ENCODE results near the gene GHRH.

Gene GHRH, protein sequence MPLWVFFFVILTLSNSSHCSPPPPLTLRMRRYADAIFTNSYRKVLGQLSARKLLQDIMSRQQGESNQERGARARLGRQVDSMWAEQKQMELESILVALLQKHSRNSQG

DNA sequence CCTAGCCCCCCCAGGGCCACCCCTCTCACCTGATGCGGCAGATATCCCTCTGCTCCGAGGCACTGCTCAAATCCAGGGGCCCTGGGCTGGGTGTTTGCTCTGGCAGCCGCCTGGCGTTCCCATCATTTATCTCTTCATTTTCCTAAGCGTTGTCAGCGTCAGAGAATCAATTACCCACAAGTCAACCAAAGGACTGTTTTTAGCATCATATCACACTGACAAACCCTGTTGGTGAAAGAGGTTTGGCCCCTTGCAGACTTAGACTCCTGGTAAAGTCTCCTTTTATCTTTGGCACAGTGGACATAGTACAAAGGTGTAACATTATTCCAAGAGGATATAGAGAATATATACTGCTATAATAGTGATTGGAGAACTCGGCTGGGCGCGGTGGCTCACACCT lies at the start of gene GHRH:
Gene GHRH (minus strand): TSS at position 101 of the 400 bp plus-strand sequence. CDS start 4,925 bp downstream, outside the sequence.
- no peak for DNase-seq (ENCODE audit: low read depth in 2 of 2)

DNA sequence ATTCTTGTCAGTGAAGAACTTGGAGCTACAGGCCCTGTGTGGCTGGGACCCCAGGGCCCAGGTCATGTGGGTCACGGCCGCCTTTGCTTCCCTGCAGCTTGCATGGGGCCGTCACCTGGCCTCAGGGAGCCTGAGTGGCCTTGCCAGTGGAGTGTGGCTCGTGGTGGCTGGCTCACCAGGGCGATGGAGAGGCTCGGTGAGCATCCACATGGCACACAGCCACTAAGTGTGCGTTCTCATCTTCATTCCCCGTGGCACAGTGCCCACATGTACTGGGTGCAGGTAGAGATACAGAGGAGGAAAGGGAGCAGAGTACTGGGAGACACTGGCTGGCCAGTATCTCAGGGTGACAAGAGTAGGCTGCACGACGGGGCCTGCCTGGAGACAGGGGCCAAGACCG lies 49.3 kb upstream of the GHRH start:
- DNase-seq (ENCODE audit: low read depth in 2 of 2), result no peak

DNA sequence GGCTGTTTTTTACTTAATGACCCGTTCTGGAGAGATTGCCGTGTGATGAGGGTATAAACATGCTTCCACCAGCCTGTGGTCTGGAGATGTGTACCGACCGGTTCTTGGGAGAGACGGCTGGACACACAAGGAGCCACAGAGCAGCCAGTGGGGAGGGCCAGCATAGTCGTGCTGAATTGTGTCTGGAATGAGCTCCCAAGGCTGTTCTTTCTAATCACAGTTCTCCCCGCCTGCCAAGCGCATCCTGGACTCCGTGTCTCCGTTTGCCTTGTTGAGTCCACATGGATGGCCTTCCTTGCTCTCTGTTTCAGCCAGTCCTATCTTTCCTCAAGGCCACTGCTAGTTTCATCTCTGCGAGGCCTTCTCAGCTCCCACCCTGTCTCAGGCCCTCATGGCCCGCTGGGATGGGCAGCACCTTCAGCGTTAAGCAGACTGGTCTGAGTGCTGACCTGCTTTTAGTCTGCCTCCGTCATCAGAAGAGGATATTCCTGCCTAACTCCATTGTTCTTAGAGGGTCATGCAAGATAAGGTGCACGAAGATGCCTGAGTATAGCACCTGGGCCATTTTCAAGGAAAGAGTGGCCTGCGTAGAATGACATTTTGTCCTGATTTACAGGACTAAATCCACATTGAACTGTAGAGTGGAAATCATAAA lies 48.4 kb upstream of the GHRH start:
- DNase-seq (ENCODE audit: low read depth in 2 of 2), result no peak

DNA sequence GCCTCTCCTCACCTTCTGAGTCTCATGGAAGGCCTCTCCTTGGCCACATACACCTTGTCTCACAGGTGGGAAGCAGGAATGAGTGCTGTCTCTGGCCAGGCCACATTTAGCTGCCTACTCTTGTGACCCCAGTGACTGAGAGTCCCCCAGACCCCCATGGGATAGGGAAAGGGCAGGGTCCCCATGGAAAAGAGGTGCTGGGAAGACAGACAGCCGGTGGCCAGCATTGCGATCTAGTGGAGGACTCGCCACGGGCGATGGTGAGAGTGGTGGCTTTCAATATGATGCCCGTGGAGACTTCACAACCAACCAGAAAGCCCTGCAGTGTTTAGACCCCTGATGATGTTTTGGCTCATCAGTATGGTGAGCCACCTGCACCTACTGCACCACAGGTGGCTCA lies 47.7 kb upstream of the GHRH start:
- no peak for DNase-seq (ENCODE audit: low read depth in 2 of 2)

DNA sequence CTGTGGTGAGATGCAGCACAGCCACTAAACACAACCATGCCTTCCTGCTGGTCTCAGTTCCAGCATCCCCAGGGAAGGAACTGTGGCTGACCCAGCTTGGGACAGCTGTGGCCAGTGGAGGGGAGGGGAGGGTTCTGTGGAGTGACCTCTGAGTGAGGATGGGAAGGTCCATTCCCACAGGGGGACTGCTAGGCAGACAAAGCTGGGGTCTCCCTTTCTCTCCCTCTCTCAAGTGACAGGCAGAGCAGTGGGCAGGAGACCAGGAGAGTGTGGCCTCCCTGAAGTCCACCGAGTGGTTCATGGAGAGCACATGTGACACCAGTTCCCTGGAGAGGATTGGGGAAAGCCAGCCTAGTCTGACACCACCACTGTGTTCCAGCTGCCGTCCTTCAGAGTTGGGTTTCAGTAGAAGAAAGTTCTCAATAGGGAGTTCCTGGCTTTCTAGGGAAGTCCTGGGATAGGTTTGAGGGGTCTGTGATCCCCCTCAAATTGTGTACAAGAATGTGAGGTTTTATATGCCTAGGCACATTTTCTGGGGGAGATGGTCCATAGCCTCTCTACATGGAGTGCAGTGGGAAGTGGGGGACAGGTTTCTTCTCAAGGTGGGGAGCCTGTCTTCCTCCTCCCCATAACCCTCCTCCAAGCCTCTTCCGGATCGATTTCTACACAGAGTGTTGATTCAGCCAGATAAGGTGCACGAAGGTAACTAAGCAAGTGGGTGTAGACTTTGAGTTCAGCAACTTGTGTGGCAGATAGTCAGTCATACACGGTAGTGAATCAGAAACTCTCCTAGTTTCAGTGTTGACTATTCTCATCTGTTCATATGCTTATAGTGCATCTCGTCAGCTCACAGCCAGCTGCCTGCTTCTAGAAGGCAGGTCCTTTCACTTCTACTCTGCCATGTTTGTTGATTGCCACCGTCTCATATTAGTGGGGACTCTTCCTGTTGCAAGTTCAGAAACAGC lies 46.8 kb upstream of the GHRH start:
- no peak for DNase-seq (ENCODE audit: low read depth in 2 of 2)

DNA sequence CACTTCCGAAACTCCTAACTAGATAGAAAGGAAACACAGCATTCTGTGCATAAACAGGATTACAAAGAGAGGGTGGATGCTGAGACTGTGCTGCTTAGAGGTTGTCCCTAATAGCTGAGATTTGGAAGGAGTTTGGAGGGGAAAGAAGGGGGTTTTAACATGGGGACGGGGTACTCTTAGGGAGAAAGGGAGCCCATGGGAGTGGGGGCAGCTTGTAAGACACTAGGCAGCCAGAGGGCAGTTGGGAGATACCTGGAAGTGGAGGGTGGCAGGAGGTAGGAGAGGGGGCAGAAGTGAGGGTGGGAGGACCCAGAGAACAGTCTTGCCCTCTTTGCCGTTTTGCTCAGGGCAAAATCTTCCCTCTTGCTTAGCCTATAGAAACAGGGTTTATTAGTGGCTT lies 44.2 kb upstream of the GHRH start:
- DNase-seq (ENCODE audit: low read depth in 2 of 2), result no peak

DNA sequence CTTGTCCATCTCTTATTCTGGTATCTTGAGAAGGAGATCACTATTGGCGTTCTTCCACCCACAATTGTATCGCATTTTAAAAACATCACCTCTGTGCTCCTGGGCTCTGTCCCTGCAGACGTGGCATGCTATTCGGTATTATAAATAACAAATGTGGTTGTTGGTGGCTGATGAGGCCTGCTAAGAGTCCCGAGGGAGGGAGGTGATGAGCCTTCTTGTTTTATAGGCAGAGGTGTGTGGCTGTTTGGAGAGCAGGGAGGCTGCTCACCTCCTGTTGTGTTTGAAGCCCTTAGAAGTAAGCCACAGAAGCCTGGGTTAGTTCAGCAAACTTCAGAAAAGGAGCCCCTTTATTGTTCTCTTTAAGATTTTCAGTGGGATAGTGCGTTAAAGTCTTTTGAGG lies 43.5 kb upstream of the GHRH start:
- no peak for DNase-seq (ENCODE audit: low read depth in 2 of 2)

DNA sequence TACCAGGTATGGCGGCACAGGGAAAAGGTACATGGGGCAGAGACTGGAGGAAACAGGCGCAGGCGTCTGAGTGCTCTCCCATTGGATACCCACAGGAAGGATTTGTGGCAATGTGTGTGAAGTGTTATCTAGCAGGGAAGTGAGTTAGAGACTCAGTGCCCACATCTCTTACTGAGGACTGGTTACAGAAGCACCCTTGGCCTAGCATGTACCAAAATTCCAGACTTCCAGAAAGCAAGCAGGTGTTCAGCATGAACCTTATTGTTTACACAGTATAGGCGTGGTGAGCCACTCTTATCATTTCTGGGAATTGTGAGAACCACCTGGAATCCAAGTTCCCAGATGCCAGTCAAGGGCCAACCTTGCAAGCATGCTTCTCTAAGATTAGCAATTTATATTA lies 42.0 kb upstream of the GHRH start:
- DNase-seq (ENCODE audit: low read depth in 2 of 2), result no peak

DNA sequence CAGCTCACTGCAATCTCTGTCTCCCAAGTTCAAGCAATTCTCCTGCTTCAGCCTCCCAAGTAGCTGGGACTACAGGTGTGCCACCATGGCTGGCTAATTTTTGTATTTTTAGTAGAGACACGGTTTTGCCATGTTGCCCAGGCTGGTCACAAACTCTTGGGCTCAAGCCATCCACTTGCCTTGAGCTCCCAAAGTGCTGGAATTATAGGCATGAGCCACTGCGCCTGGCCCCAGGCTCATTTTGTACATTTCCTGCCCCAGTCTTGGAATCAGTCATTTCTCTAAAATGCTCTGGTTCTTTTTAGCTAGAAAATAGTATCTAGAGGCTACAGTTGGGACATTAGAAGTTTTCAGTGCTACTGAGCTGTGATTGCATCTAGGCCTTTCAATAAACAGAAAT lies 41.4 kb upstream of the GHRH start:
- DNase-seq (ENCODE audit: low read depth in 2 of 2), result no peak

DNA sequence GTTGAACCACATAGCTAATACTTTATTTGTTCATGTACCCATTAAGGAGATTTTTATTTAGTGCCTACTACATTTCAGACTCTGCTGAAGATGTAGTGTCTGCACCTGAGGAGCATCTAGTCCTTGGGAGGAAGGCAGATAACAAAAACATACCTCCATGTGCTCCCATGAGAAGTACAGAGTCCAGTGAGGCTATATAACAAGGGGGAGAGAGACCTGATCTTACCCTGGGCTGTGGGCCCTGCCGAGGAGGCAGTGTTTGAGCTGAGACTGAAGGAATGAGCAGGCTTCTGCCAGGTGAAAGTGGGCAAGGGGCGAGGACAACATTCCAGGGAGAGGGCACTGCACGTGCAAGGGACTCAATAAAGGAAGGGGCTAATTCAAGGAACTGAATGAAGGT lies 39.9 kb upstream of the GHRH start:
- no peak for DNase-seq (ENCODE audit: low read depth in 2 of 2)

DNA sequence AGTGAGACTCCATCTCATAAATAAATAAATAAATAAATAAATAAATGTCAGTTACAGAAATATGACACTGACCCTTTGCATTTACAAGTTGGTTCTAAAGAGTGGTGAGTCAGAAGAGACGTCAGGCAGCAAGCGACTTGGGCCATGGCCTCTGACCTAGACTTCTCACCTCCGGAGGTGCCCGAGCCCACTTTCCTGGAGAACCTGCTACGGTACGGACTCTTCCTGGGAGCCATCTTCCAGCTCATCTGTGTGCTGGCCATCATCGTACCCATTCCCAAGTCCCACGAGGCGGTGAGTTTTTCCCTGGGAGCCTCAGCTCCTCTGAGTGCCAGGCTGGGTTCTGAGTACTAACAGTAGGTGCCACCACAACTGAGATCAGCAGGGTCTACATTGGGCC lies 39.5 kb upstream of the GHRH start:
- no peak for DNase-seq (ENCODE audit: low read depth in 2 of 2)

DNA sequence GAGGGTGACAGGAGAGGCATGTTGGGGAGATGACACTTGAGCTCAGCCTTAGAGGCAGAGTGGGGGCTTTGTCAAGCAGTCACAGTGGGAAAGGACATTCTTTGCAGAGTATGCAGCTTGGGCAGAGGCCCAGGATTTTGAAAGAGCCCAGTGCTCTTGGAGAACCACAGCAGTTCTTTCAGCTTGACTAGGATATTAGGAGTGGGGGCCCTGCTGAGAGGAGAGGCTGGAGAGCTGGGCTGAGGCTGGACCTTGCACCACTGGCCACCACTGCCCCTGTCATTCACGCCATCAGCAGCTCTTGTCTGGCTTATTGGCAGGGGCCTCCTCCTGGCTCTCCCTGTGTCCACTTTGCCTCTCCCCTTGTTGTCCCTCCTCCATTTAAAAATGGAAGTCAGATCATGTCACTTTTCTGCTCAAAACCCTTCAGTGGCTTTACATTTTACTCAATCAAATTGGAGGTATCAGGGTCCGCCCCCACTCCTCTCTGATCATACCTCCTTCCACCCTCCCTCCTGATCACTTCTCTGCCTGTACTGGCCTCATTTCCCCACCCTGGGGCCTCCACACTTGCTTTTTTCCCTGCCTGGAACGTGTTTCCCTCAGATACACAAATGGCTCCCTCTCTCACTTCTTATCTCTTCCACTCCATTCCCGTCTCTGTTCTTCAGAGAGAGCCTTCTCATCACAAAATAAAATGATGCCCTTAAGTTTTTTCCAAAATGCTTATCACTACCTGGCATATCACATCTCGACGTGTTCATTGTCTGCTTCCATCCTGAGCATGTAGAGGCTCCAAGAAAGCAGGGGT lies 38.3 kb upstream of the GHRH start:
- DNase-seq (ENCODE audit: low read depth in 2 of 2), result no peak

DNA sequence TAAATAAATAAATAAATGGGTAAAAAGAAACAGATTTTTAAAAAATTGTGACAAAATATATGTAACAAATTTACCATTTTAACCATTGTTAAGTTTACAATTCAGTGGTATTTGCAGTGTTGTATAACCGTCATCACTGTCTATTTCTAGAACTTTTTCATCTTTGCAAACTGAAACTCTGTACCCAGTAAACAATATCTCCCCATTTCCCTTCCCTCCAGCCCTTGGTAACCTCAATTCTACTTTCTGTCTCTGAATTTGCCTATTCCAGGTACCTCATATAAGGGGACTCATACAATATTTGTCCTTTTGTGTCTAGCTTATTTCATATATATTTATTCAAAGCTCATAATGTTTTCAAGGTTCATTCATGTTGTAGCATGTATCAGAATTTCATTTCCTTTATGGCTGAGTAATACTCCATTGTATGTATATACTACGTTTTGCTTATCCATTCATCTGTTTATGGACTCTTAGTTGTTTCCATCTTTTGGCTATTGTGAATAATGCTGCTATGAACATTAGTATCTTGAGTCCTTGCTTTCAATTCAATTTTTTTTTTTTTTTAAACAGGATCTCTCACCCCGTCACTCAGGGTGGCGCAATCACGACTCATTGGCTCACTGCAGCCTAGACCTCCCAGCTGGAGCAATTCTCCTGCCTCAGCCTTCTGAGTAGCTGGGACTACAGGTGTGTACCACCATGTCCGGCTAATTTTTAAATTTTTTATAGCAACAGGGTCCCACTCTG lies 36.8 kb upstream of the GHRH start:
- no peak for DNase-seq (ENCODE audit: low read depth in 2 of 2)

DNA sequence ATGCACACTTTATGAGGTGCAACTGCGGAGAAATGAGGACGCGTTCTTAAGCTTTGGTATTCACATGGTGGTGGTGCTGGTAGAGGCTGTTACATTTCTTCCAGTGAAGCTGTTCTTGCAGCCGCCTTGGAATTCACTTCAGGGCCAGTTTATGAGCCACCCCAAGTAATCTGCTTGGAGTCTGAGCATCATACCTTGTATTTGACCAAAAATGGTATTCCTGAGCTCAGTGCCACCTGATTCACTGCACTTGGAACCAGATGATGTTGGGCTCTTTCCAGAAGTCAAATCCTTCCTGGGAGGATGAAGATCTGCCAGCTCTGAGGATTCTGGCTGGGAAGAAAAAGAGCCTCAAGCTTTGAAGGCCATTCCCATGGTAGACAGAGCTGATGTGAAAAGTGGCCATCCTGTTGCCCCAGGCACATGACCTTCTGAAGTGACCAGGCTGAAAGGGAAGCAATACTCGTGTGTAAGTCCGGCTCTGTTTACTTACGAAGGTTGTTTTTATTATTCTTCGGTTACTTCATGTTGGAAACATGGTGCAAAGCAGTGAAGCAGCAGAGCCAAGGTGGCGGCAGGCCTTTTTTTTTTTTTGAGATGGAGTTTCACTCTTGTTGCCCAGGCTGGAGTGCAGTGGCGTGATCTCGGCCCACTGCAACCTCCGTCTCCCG lies 35.6 kb upstream of the GHRH start:
- DNase-seq (ENCODE audit: low read depth in 2 of 2), result no peak

DNA sequence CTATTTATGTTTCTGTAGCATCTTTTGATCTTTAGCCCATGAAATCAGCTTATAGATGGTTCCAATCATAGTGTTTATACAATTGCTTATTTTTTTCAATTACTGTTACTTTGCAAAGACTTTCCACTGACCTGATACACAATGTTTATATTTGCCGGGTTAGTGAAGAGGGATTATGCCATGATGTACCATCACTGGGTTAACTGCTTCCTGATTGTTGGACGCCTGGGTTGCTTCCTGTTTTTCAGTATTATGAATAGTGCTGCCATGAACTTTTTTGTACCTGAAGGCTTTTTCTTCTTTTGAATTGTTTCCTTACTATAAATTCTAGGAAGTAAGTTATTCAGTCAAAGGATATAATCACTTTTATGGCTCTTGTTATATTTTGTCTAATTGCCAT lies 34.8 kb upstream of the GHRH start:
- DNase-seq (ENCODE audit: low read depth in 2 of 2), result no peak

DNA sequence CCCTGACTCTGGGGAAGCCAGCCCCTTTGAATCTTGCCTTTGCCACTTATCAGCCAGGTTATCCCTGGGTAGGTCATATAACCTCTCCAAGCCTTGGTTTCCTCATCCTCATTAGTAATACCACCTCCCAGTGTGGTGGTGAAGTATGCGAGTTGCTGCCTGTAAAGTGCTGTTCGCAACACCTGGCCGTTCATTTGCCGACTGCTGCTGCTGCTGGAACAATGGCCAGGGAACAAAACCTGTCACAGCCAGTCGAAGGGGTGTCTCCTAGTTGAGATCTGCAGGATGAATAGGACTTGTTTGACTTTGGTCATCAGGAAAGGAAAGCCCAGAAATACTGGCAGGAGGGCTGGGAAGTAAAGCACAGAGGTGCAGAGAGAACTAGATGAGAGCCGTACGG lies 34.0 kb upstream of the GHRH start:
- no peak for DNase-seq (ENCODE audit: low read depth in 2 of 2)

DNA sequence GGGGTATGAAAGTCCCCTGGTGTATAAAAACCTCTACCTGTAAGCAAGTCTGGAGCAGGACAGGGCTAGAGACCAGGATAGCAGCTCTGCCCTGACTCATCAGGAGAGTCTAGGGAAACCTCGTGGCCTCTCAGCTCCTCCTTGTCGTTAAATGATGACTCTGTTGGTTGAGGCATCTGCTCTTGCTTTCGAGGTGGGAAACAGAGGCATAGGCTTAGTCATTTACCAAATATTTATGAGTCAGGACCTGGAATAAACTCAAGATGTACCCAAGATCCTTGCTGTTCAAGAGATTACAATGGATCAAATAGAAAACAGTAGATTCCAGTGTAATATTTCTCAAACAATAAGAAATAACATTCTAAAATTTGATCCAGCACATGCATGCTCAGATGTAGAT lies 33.4 kb upstream of the GHRH start:
- no peak for DNase-seq (ENCODE audit: low read depth in 2 of 2)

DNA sequence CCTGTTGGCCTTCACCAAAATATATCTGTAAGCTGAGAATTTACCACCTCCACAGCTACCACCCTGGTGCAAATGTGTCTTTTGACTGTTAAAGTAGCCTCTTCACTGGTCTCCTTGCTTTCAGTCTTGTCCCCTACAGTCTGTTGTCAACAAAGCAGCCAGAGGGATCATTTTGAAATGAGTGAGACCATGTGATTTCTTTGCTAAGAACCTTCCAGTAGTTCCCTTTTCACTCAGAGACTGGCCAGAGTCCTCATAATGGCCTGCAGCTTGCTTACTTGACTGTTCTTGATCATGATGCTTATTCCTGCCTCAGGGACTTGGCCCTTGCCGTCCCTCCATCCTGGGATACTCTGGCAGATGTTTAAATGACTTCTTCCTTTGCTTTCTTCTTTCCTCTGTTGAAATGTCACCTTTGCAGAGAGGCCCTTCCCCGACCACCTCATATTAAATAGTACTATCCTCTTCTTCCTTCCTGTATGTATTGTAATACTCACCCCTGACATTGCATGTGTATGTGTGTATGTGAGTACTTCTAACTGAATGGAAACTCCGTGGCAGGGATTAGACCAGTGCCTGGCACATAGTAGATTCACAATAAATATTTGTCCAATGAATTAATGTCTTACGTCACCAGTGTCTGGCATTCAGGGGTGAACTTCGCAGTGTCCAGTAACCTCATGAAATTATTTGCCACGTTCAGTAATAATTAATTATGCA lies 32.8 kb upstream of the GHRH start:
- DNase-seq (ENCODE audit: low read depth in 2 of 2), result no peak

DNA sequence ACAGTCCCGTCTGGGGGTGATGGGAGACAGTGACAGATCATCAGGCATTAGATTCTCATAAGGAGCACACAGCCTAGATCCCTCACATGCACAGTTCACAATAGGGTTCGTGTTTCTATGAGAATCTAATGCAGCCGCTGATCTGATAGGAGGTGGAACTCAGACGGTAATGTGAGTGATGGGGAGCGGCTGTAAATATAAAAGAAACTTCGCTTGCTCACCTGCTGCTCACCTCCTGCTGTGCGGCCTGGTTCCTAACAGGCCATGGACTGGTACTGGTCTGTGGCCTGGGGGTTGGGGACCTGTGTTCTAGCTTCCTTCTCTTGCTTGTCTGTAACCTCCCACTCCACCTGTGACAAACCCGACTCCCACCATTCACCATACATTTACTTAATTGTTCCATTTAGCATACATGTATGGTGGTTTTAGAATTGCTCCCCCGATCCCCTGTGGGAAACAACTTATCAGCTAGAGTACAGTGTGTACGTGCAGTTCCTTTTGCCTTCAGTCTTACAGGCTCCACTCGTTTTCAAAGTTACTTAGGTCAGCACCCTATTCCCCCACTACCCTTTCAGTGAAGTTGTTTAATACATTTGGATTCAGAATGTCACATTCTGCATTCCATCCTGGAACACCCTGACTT lies 31.8 kb upstream of the GHRH start:
- DNase-seq (ENCODE audit: low read depth in 2 of 2), result no peak

DNA sequence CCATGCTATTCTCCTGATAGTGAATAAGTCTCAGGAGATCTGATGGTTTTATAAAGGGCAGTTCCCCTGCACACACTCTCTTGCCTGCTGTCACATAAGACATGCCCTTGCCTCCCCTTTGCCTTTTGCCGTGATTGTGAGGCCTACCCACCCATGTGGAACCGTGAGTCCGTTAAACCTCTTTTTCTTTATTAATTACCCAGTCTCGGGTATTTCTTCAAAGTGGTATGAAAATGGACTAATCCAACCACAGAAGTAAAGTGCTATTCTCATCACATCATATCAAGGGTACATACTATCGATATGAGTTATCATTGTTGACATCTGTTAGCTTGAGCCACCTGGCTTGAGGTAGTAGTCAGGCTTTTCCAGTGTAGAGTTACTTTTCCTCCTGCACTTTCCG lies 30.1 kb upstream of the GHRH start:
- no peak for DNase-seq (ENCODE audit: low read depth in 2 of 2)
